Karpas-422 (cell line): ENCODE results near the gene FREM1. TPM values are rescaled to one million over a fixed set of nuclear protein-coding genes. Genes with fewer than 3 reads are reported as not detected.

Experiments used
- DNase-seq: peaks from one replicate; pipeline ENCODE4 v3.0.0-alpha.2; 2015
- H2AFZ ChIP-seq: fragments of 200-600 bp; sonication (generic); 2 replicates; pipeline ENCODE4 v1.6.1; 2014; ENCODE audit warnings: antibody characterized with exemption, low read length, mixed read lengths
- H3K27ac ChIP-seq: fragments of 200-600 bp; sonication (generic); 2 replicates; pipeline ENCODE4 v1.5.1; 2014; ENCODE audit warnings: mild to moderate bottlenecking, low read length, moderate library complexity
- H3K27me3 ChIP-seq: fragments of 200-600 bp; sonication (generic); 2 replicates; pipeline ENCODE4 v1.6.1; 2014; ENCODE audit warnings: low read length, mixed read lengths
- H3K36me3 ChIP-seq: fragments of 200-600 bp; sonication (generic); 2 replicates; pipeline ENCODE4 v1.6.1; 2014; ENCODE audit warnings: low read length, mixed read lengths; ENCODE audit not compliant: insufficient read depth
- H3K4me1 ChIP-seq: fragments of 200-600 bp; sonication (generic); 2 replicates; pipeline ENCODE4 v1.6.1; 2014; ENCODE audit warnings: mild to moderate bottlenecking, low read length, mixed read lengths
- H3K4me2 ChIP-seq: fragments of 200-600 bp; sonication (generic); 2 replicates; pipeline ENCODE4 v1.6.1; 2014; ENCODE audit warnings: low read length, low read depth, mild to moderate bottlenecking; ENCODE audit not compliant: poor library complexity, severe bottlenecking
- H3K4me3 ChIP-seq: fragments of 200-600 bp; sonication (generic); 2 replicates; pipeline ENCODE4 v1.5.1; 2014; ENCODE audit warnings: mild to moderate bottlenecking, antibody characterized with exemption, low read length, mixed read lengths
- H3K79me2 ChIP-seq: fragments of 200-600 bp; sonication (generic); 2 replicates; pipeline ENCODE4 v1.6.1; 2014; ENCODE audit warnings: mild to moderate bottlenecking, low read length, mixed read lengths
- H3K9ac ChIP-seq: fragments of 200-600 bp; sonication (generic); 2 replicates; pipeline ENCODE4 v1.6.0; 2014; ENCODE audit warnings: low read length
- H3K9me2 ChIP-seq: fragments of 200-600 bp; sonication (generic), shearing (Covaris generic); replicated peaks from 2 replicates; pipeline ENCODE4 v1.6.0; 2014; ENCODE audit warnings: mild to moderate bottlenecking, low read length, moderate library complexity; ENCODE audit not compliant: insufficient read depth
- H3K9me3 ChIP-seq: fragments of 300-700, 200-600 bp; sonication (generic); 2 replicates; pipeline ENCODE4 v1.6.1; 2014; ENCODE audit warnings: low read length, mixed read lengths
- H4K20me1 ChIP-seq: fragments of 200-600 bp; sonication (generic); 2 replicates; pipeline ENCODE4 v1.6.1; 2014; ENCODE audit warnings: mild to moderate bottlenecking, antibody characterized with exemption, low read length, low read depth; ENCODE audit not compliant: insufficient read depth
- total RNA-seq: library from RNA; depleted of rRNA; stranded (reverse); fragments of >200 nt; shearing (Covaris generic); gene quantifications from 2 replicates; pipeline ENCODE4 v1.2.3, GENCODE V29; 2014; ENCODE audit warnings: low replicate concordance

The FREM1 gene
- total RNA-seq, 1 experiment from 2014 or later, result not detected

- Histone ChIP-seq H3K4me2 (no peak overlapping the region), H4K20me1 (no peaks in the 10 kb centered on the region), H3K79me2 (no peaks in the 10 kb centered on the region), H3K27ac (no peak overlapping the region), H3K9me2 (no peaks in the 10 kb centered on the region), H3K36me3 (no peaks in the 10 kb centered on the region), H3K4me1 (no peaks in the 10 kb centered on the region), H3K9me3 (no peaks in the 10 kb centered on the region), H3K27me3 (no peaks in the 10 kb centered on the region), H3K4me3 (no peak overlapping the region), H3K9ac (no peak overlapping the region), H2AFZ (no peak overlapping the region)
- no peak for DNase-seq
Observed at GRCh38 chr9:14790628-14791027, 119.6 kb downstream of the FREM1 start.

GRCh38 chr9:14788846-14789245, 121.4 kb downstream of the FREM1 start:
- no peak for DNase-seq
- Histone ChIP-seq H3K9ac (no peak overlapping the region), H3K9me2 (no peaks in the 10 kb centered on the region), H3K27me3 (no peaks in the 10 kb centered on the region), H3K4me3 (no peak overlapping the region), H3K36me3 (no peaks in the 10 kb centered on the region), H3K4me2 (no peak overlapping the region), H3K79me2 (no peaks in the 10 kb centered on the region), H2AFZ (no peak overlapping the region), H3K27ac (no peak overlapping the region), H3K4me1 (no peaks in the 10 kb centered on the region), H3K9me3 (no peaks in the 10 kb centered on the region), H4K20me1 (no peaks in the 10 kb centered on the region)

GRCh38 chr9:14783358-14783757, 126.9 kb downstream of the FREM1 start:
- H3K27ac ChIP-seq, result no peak overlapping the region
- H3K27me3 ChIP-seq, result no peaks in the 10 kb centered on the region
- no peaks in the 10 kb centered on the region for H3K4me1 ChIP-seq
- no peak for DNase-seq
- H3K9ac ChIP-seq, result no peak overlapping the region
- no peak overlapping the region for H3K4me2 ChIP-seq
- no peak overlapping the region for H3K4me3 ChIP-seq
- H4K20me1 ChIP-seq, result no peaks in the 10 kb centered on the region
- no peak overlapping the region for H2AFZ ChIP-seq
- no peaks in the 10 kb centered on the region for H3K36me3 ChIP-seq
- no peaks in the 10 kb centered on the region for H3K9me2 ChIP-seq
- H3K9me3 ChIP-seq, result no peaks in the 10 kb centered on the region
- no peaks in the 10 kb centered on the region for H3K79me2 ChIP-seq

- no peak for DNase-seq
- no peaks in the 10 kb centered on the region for H3K27me3 ChIP-seq
- H3K79me2 ChIP-seq, result no peaks in the 10 kb centered on the region
- H3K27ac ChIP-seq, result no peak overlapping the region
- no peak overlapping the region for H2AFZ ChIP-seq
- H3K4me3 ChIP-seq, result no peak overlapping the region
- H3K4me1 ChIP-seq, result no peaks in the 10 kb centered on the region
- H3K9me2 ChIP-seq, result no peaks in the 10 kb centered on the region
- no peaks in the 10 kb centered on the region for H3K9me3 ChIP-seq
- H3K36me3 ChIP-seq, result no peaks in the 10 kb centered on the region
- no peak overlapping the region for H3K4me2 ChIP-seq
- H4K20me1 ChIP-seq, result no peaks in the 10 kb centered on the region
- no peak overlapping the region for H3K9ac ChIP-seq
Observed at GRCh38 chr9:14782286-14783051, 127.8 kb downstream of the FREM1 start.

- no peak for DNase-seq
- no peaks in the 10 kb centered on the region for H3K27me3 ChIP-seq
- H3K4me1 ChIP-seq, result no peaks in the 10 kb centered on the region
- no peak overlapping the region for H3K27ac ChIP-seq
- no peaks in the 10 kb centered on the region for H3K9me2 ChIP-seq
- no peak overlapping the region for H3K4me2 ChIP-seq
- H3K4me3 ChIP-seq, result no peak overlapping the region
- H3K79me2 ChIP-seq, result no peaks in the 10 kb centered on the region
- no peaks in the 10 kb centered on the region for H3K36me3 ChIP-seq
- no peak overlapping the region for H2AFZ ChIP-seq
- no peaks in the 10 kb centered on the region for H4K20me1 ChIP-seq
- no peaks in the 10 kb centered on the region for H3K9me3 ChIP-seq
- H3K9ac ChIP-seq, result no peak overlapping the region
Observed at GRCh38 chr9:14780693-14781092, 129.5 kb downstream of the FREM1 start.

- Histone ChIP-seq H3K79me2 (no peaks in the 10 kb centered on the region), H3K9ac (no peak overlapping the region), H3K9me2 (no peaks in the 10 kb centered on the region), H3K4me2 (no peak overlapping the region), H3K9me3 (no peaks in the 10 kb centered on the region), H3K4me1 (no peaks in the 10 kb centered on the region), H3K4me3 (no peak overlapping the region), H3K27me3 (no peaks in the 10 kb centered on the region), H3K36me3 (no peaks in the 10 kb centered on the region), H3K27ac (no peak overlapping the region), H2AFZ (no peak overlapping the region), H4K20me1 (no peaks in the 10 kb centered on the region)
- no peak for DNase-seq
Observed at GRCh38 chr9:14780251-14780650, 130.0 kb downstream of the FREM1 start.

GRCh38 chr9:14779566-14780022, 130.6 kb downstream of the FREM1 start:
- Histone ChIP-seq H2AFZ (no peak overlapping the region), H3K9ac (no peak overlapping the region), H3K4me2 (no peak overlapping the region), H3K79me2 (no peaks in the 10 kb centered on the region), H3K27ac (no peak overlapping the region), H3K4me1 (no peaks in the 10 kb centered on the region), H4K20me1 (no peaks in the 10 kb centered on the region), H3K9me2 (no peaks in the 10 kb centered on the region), H3K27me3 (no peaks in the 10 kb centered on the region), H3K36me3 (no peaks in the 10 kb centered on the region), H3K4me3 (no peak overlapping the region), H3K9me3 (no peaks in the 10 kb centered on the region)
- DNase-seq, result no peak

- Histone ChIP-seq H3K4me1 (no peaks in the 10 kb centered on the region), H3K27me3 (no peaks in the 10 kb centered on the region), H3K79me2 (no peaks in the 10 kb centered on the region), H3K27ac (no peak overlapping the region), H3K9me2 (no peaks in the 10 kb centered on the region), H2AFZ (no peak overlapping the region), H3K4me2 (no peak overlapping the region), H3K4me3 (no peak overlapping the region), H4K20me1 (no peaks in the 10 kb centered on the region), H3K9ac (no peak overlapping the region), H3K36me3 (no peaks in the 10 kb centered on the region), H3K9me3 (no peaks in the 10 kb centered on the region)
- no peak for DNase-seq
Observed at GRCh38 chr9:14778565-14778964, 131.7 kb downstream of the FREM1 start.
